K562 (cell line): ENCODE results near the gene SHROOM3. TPM values are rescaled to one million over a fixed set of nuclear protein-coding genes. Genes with fewer than 3 reads are reported as not detected.

Experiments
- ATAC-seq: fragments of 200-7000 bp; cut with Tn5 transposase; 3 replicates; pipeline ENCODE4 v1.9.1; 2020; ENCODE audit warnings: moderate library complexity
- BruUV-seq: library from RNA; stranded (reverse); fragments of 400-500 nt; replicated peaks from 2 replicates; lab custom pipeline; 2021; lab: Mats Ljungman, UMichigan
- CTCF ChIA-PET: fragments of 300-600 bp; formaldehyde crosslinking; extraction: SDS; loops from one replicate; lab custom pipeline; 2021; ENCODE audit warnings: low intra/inter-chr PET ratio; lab: Yijun Ruan, JAX
- POLR2A ChIA-PET: fragments of 300-600, 350-650 bp; sonication (Branson Sonifier 250); formaldehyde crosslinking; extraction: SDS; loops from one replicate; lab custom pipeline; 2021; ENCODE audit warnings: antibody characterized with exemption, inconsistent platforms; lab: Yijun Ruan, JAX
- DNase-seq, 4 experiments: peaks; one replicate each; pipeline versions ENCODE4 v3.0.0 to v3.0.0-alpha.2; 2011 to 2018; ENCODE audit warnings: low spot score in 3 of 4, mixed read lengths in 3 of 4; ENCODE audit errors: extremely low read depth in 1 of 4
- FAIRE-seq: peaks from 2 replicates; lab custom pipeline; 2011; peaks lifted over from hg19 to GRCh38; lab: Jason Lieb, UNC
- H2AFZ ChIP-seq: 2 replicates; pipeline ENCODE4 v1.6.0; 2011; ENCODE audit warnings: low read depth, low read length, control low read depth, inconsistent platforms
- H3K27ac ChIP-seq: fragments of 200-600 bp; 3 replicates; pipeline ENCODE4 v1.8.0; 2011; ENCODE audit warnings: low read depth, mild to moderate bottlenecking, control low read depth, inconsistent platforms, low read length, moderate library complexity, mixed read lengths; ENCODE audit errors: extremely low read depth
- H3K27me3 ChIP-seq, 2 experiments: fragments of 300-600 bp in 1 of 2; 2 replicates in 1 of 2; 3 replicates in 1 of 2; pipeline versions ENCODE4 v1.6.0 to v1.8.0; 2011; ENCODE audit warnings: inconsistent platforms in 2 of 2, low read length in 2 of 2, mild to moderate bottlenecking in 1 of 2, mixed read lengths in 1 of 2, moderate library complexity in 1 of 2; ENCODE audit not compliant: control insufficient read depth in 2 of 2, insufficient read depth in 2 of 2
- H3K36me3 ChIP-seq: fragments of 300-600 bp; 3 replicates; pipeline ENCODE4 v1.8.0; 2011; ENCODE audit warnings: mild to moderate bottlenecking, low read length, inconsistent platforms; ENCODE audit not compliant: control insufficient read depth, insufficient read depth
- H3K4me1 ChIP-seq, 2 experiments: fragments of 200-600 bp in 1 of 2; replicated peaks in 1 of 2; 2 replicates in 1 of 2; 3 replicates in 1 of 2; pipeline versions ENCODE4 v1.5.1 to v1.8.0; 2011; ENCODE audit warnings: inconsistent platforms in 2 of 2, low read length in 2 of 2, mild to moderate bottlenecking in 1 of 2, mixed read lengths in 1 of 2, moderate library complexity in 1 of 2; ENCODE audit not compliant: control insufficient read depth in 2 of 2, insufficient read depth in 2 of 2
- H3K4me2 ChIP-seq: 2 replicates; pipeline ENCODE4 v1.6.1; 2011; ENCODE audit warnings: low read length, control low read depth, inconsistent platforms, mixed read lengths; ENCODE audit not compliant: insufficient read depth
- H3K4me3 ChIP-seq: fragments of 200-600 bp; sonication (generic), shearing (Covaris generic); 2 replicates; pipeline ENCODE4 v1.5.1; 2016; ENCODE audit warnings: control low read depth, inconsistent platforms
- H3K79me2 ChIP-seq: fragments of 200-600 bp; 3 replicates; pipeline ENCODE4 v1.8.0; 2011; ENCODE audit warnings: low read length, inconsistent platforms; ENCODE audit not compliant: control insufficient read depth, insufficient read depth
- H3K9ac ChIP-seq, 2 experiments: 2 replicates each; pipeline versions ENCODE4 v1.6.0 to v1.6.1; 2011; ENCODE audit warnings: low read depth in 2 of 2, low read length in 2 of 2, control low read depth in 1 of 2, inconsistent platforms in 1 of 2, mild to moderate bottlenecking in 1 of 2, mixed read lengths in 1 of 2; ENCODE audit not compliant: insufficient read depth in 1 of 2
- H3K9me1 ChIP-seq: one replicate; pipeline ENCODE4 v1.6.0; 2011; ENCODE audit warnings: inconsistent platforms, mild to moderate bottlenecking, low read length, moderate library complexity; ENCODE audit not compliant: control insufficient read depth, insufficient read depth
- H3K9me3 ChIP-seq: replicated peaks from 2 replicates; pipeline ENCODE4 v1.5.1; 2011; ENCODE audit warnings: low read depth, low read length, inconsistent platforms; ENCODE audit not compliant: control insufficient read depth, insufficient read depth
- H4K20me1 ChIP-seq: replicated peaks from 2 replicates; pipeline ENCODE4 v1.6.1; 2011; ENCODE audit warnings: low read length, inconsistent platforms, mixed read lengths; ENCODE audit not compliant: control insufficient read depth, insufficient read depth
- ARID1B ChIP-seq: fragments of 450-650 bp; IDR thresholded peaks from 2 replicates; pipeline ENCODE4 v1.6.1; 2016; ENCODE audit warnings: antibody characterized with exemption, mild to moderate bottlenecking, inconsistent platforms
- ATF6 ChIP-seq: sonication (generic); formaldehyde crosslinking; IDR thresholded peaks from 2 replicates; pipeline ENCODE4 v1.4.0; 2020; ENCODE audit warnings: mild to moderate bottlenecking, missing genetic modification reagents
- BCL6 ChIP-seq: fragments of 250-450 bp; sonication (Bioruptor Pico); IDR thresholded peaks from 2 replicates; pipeline ENCODE4 v1.4.0; 2020
- CHAMP1 ChIP-seq: fragments of 450-650 bp; IDR thresholded peaks from 2 replicates; pipeline ENCODE4 v1.6.1; 2016; ENCODE audit warnings: mild to moderate bottlenecking
- ETV5 ChIP-seq: sonication (generic); formaldehyde crosslinking; IDR thresholded peaks from 2 replicates; pipeline ENCODE4 v1.4.0; 2020; ENCODE audit warnings: low read depth, mild to moderate bottlenecking, missing genetic modification reagents
- GTF2A2 ChIP-seq: IDR thresholded peaks from 2 replicates; pipeline ENCODE4 v1.6.1; 2016; ENCODE audit warnings: mild to moderate bottlenecking, missing genetic modification characterization, missing compliant biosample characterization
- JUN ChIP-seq, 2 experiments: sonication (generic) in 1 of 2; formaldehyde crosslinking in 1 of 2; IDR thresholded peaks; 2 replicates each; pipeline versions ENCODE4 v1.6.1 to v1.8.0; 2012 to 2022; ENCODE audit warnings: borderline replicate concordance in 2 of 2, mild to moderate bottlenecking in 2 of 2, improper control_type of control experiment in 1 of 2, low read depth in 1 of 2, low read length in 1 of 2, missing genetic modification reagents in 1 of 2
- LEF1 ChIP-seq: fragments of 450-650 bp; IDR thresholded peaks from 2 replicates; pipeline ENCODE4 v1.6.1; 2016; ENCODE audit warnings: mild to moderate bottlenecking
- MAX ChIP-seq: sonication (generic); formaldehyde crosslinking; IDR thresholded peaks from 2 replicates; pipeline ENCODE4 v1.9.0; 2022; ENCODE audit warnings: mild to moderate bottlenecking, missing genetic modification reagents
- PRMT5 ChIP-seq: sonication (generic); formaldehyde crosslinking; IDR thresholded peaks from 2 replicates; pipeline ENCODE4 v1.5.0; 2020; ENCODE audit warnings: missing genetic modification reagents
- SMAD2 ChIP-seq: fragments of 150-350 bp; IDR thresholded peaks from 2 replicates; pipeline ENCODE4 v1.6.1; 2014; ENCODE audit warnings: low read depth, mild to moderate bottlenecking, low read length
- THRA ChIP-seq: fragments of 450-650 bp; IDR thresholded peaks from 2 replicates; pipeline ENCODE4 v1.6.1; 2017; ENCODE audit warnings: mild to moderate bottlenecking, moderate library complexity
- ZFP91 ChIP-seq: sonication (generic); formaldehyde crosslinking; IDR thresholded peaks from 2 replicates; pipeline ENCODE4 v1.8.0; 2022; ENCODE audit warnings: mild to moderate bottlenecking, missing genetic modification reagents
- ZFX ChIP-seq: sonication (generic); formaldehyde crosslinking; IDR thresholded peaks from 2 replicates; pipeline ENCODE4 v1.8.0; 2022; ENCODE audit warnings: mild to moderate bottlenecking, missing genetic modification reagents, moderate library complexity
- WGBS: fragments of 100-300 bp; shearing (Covaris generic); methylation state at CpG from one replicate; pipeline ENCODE4 v1.1.6; 2016; ENCODE audit warnings: low coverage, mixed read lengths; ENCODE audit not compliant: insufficient coverage; ENCODE audit errors: missing lambda C conversion rate; 5-methylcytosine and 5-hydroxymethylcytosine counted together
- in situ Hi-C: fragments of 300-500 bp; cut with MboI; formaldehyde crosslinking; loops from 4 replicates; pipeline ENCODE4 v1.15.0; 2018; ENCODE audit warnings: inconsistent platforms, mixed read lengths
- intact Hi-C: fragments of 100-400 bp; cut with micrococcal nuclease; formaldehyde crosslinking; loops from 2 replicates; pipeline ENCODE4 v1.14.2; 2022
- polyA plus RNA-seq, 8 experiments: library from polyadenylated mRNA; depleted of rRNA in 4 of 8; stranded (reverse) in 5 of 8; unstranded in 3 of 8; fragments of >200 nt; fragmentation: Nextera tagmentation in 2 of 8; fragmentation: Illumina TruSeq in 1 of 8; extraction: Ambion mirVana in 2 of 8; extraction: Trizol in 1 of 8; gene quantifications; 2 replicates each; pipeline versions ENCODE4 v1.2.1 to v1.2.3, GENCODE V29; 2011 to 2014; ENCODE audit warnings: inconsistent platforms in 1 of 8, missing spikeins in 1 of 8
- total RNA-seq, 7 experiments: library from RNA; depleted of rRNA in 6 of 7; stranded (reverse); fragments of >200 nt in 6 of 7; fragmentation: Illumina TruSeq in 2 of 7; extraction: Trizol in 2 of 7; gene quantifications; 2 replicates each; pipeline versions ENCODE4 v1.2.1 to v1.2.3, GENCODE V29; 2011 to 2021; ENCODE audit warnings: low replicate concordance in 1 of 7

The SHROOM3 gene
- total and polyA plus RNA-seq, 9 of the 15 experiments (the other 6 are each of a cell fraction or from before 2014, with no cell fraction given) = 0.01 to 0.07 TPM; not detected in 7

GRCh38 chr4:76594173-76594572 is 159.1 kb downstream of the SHROOM3 start:
- Histone ChIP-seq H3K4me1 (no peaks in the 10 kb centered on the region), H3K4me3 (no peak overlapping the region), H3K79me2 (no peaks in the 10 kb centered on the region), H3K9me3 (no peaks in the 10 kb centered on the region), H4K20me1 (0 out of 2 replicates have a peak, but pooled peaks cover 3% of the 10 kb centered on the region), H3K9ac (no peak overlapping the region), H3K36me3 (no peaks in the 10 kb centered on the region), H2AFZ (no peak overlapping the region), H3K27me3 (peaks cover 7 to 19% of the 10 kb centered on the region in 2 experiments; a peak in 3 of 5 replicates), H3K4me2 (no peak overlapping the region), H3K9me1 (no peaks in the 10 kb centered on the region), H3K27ac (no peak overlapping the region)
- intact Hi-C loops (no loop called here), in situ Hi-C loops (no loop called here)
- WGBS = 0% methylated on average over 2 of the region's 2 CpGs
- no peak for ATAC-seq
- CTCF ChIA-PET = no interaction called here
- no peak for FAIRE-seq
- BruUV-seq = no TSS peak
- POLR2A ChIA-PET = no interaction called here
- no peak for DNase-seq
- TF ChIP-seq BCL6 (no peak), CHAMP1 (no peak), ATF6 (no peak), JUN (IDR thresholded peaks at IDR 0.05; ENCODE audit: borderline replicate concordance, low read depth, low read length) (no peak), JUN (CRISPR knock-in tag; IDR thresholded peaks at IDR 0.05; ENCODE audit: borderline replicate concordance) (no peak), ARID1B (no peak), SMAD2 (no peak), ZFX (no peak), LEF1 (no peak), ETV5 (no peak), GTF2A2 (no peak), ZFP91 (CRISPR knock-in tag) (no peak), MAX (CRISPR knock-in tag) (no peak), PRMT5 (CRISPR knock-in tag) (no peak), THRA (no peak)
